ENCODE results near the gene MAGEA2B.
"Not testable (repeated sequence)": the region's sequence is repeated elsewhere in the genome, so short reads cannot be mapped to it uniquely, and the experiment has no call there.

MAGEA2B gene

GRCh38 chrX:152713815-152714787 lies at the start of gene MAGEA2B:
MAGEA2B (plus strand) TSS chrX:152714628; CDS start chrX:152717107, 2,479 bp downstream.
- H3K4me3 ChIP-seq (replicated peaks; ENCODE audit: low read depth, low read length); DNase-seq (ENCODE audit: low read depth): not testable (repeated sequence)

- no peak overlapping the region for H3K4me3 ChIP-seq (replicated peaks; ENCODE audit: low read depth, low read length)
- no peak for DNase-seq (ENCODE audit: low read depth)
- no peak for TF ChIP-seq CTCF (IDR thresholded peaks at IDR 0.05; ENCODE audit: low read length, missing control alignments)
Observed at GRCh38 chrX:152674135-152674534, 40.3 kb upstream of the MAGEA2B start.

GRCh38 chrX:152674652-152675051 lies 39.8 kb upstream of the MAGEA2B start:
- H3K4me3 ChIP-seq (replicated peaks; ENCODE audit: low read depth, low read length); DNase-seq (ENCODE audit: low read depth): not testable (repeated sequence)

- H3K4me3 ChIP-seq (replicated peaks; ENCODE audit: low read depth, low read length); DNase-seq (ENCODE audit: low read depth): not testable (repeated sequence)
Observed at GRCh38 chrX:152681012-152681411, 33.4 kb upstream of the MAGEA2B start.

GRCh38 chrX:152697952-152698931 lies 16.2 kb upstream of the MAGEA2B start, which contains the start of gene MAGEA3:
MAGEA3 (plus strand) TSS chrX:152698794; CDS start chrX:152700833, 2,039 bp downstream.
- not testable (repeated sequence) for H3K4me3 ChIP-seq (replicated peaks; ENCODE audit: low read depth, low read length); DNase-seq (ENCODE audit: low read depth)

- not testable (repeated sequence) for DNase-seq (ENCODE audit: low read depth)
Observed at GRCh38 chrX:152700390-152700789, 14.0 kb upstream of the MAGEA2B start.

GRCh38 chrX:152706500-152706899 lies 7.9 kb upstream of the MAGEA2B start:
- DNase-seq (ENCODE audit: low read depth); H3K4me3 ChIP-seq (replicated peaks; ENCODE audit: low read depth, low read length): not testable (repeated sequence)

More at GRCh38 chrX:152700390-152700789, 14.0 kb upstream of the MAGEA2B start:
- not testable (repeated sequence) for H3K4me3 ChIP-seq (replicated peaks; ENCODE audit: low read depth, low read length)

- not testable (repeated sequence) for DNase-seq (ENCODE audit: low read depth); H3K4me3 ChIP-seq (replicated peaks; ENCODE audit: low read depth, low read length)
Observed at GRCh38 chrX:152709173-152709572, 5.3 kb upstream of the MAGEA2B start, which contains the start of gene CSAG2. CSAG2 (minus strand) TSS chrX:152709273; CDS start chrX:152709112, 161 bp downstream.

- not testable (repeated sequence) for DNase-seq (ENCODE audit: low read depth); H3K4me3 ChIP-seq (replicated peaks; ENCODE audit: low read depth, low read length)
Observed at GRCh38 chrX:152713195-152713594, 1.2 kb upstream of the MAGEA2B start.

GRCh38 chrX:152725409-152725808 lies 11.0 kb downstream of the MAGEA2B start:
- no peak for DNase-seq (ENCODE audit: low read depth)
- TF ChIP-seq CTCF (IDR thresholded peaks at IDR 0.05; ENCODE audit: low read length, missing control alignments) = no peak
- H3K4me3 ChIP-seq (replicated peaks; ENCODE audit: low read depth, low read length) = no peak overlapping the region

Data from fibroblast of pulmonary artery (primary cell).